Measurements from ENCODE around the gene LMO3. TPM values are rescaled to one million over a fixed set of nuclear protein-coding genes. Genes with fewer than 3 reads are reported as not detected.

Gene LMO3
- total RNA-seq, 1 donor from 2014 or later: 1.5 TPM

- TF ChIP-seq, protein P1, sequence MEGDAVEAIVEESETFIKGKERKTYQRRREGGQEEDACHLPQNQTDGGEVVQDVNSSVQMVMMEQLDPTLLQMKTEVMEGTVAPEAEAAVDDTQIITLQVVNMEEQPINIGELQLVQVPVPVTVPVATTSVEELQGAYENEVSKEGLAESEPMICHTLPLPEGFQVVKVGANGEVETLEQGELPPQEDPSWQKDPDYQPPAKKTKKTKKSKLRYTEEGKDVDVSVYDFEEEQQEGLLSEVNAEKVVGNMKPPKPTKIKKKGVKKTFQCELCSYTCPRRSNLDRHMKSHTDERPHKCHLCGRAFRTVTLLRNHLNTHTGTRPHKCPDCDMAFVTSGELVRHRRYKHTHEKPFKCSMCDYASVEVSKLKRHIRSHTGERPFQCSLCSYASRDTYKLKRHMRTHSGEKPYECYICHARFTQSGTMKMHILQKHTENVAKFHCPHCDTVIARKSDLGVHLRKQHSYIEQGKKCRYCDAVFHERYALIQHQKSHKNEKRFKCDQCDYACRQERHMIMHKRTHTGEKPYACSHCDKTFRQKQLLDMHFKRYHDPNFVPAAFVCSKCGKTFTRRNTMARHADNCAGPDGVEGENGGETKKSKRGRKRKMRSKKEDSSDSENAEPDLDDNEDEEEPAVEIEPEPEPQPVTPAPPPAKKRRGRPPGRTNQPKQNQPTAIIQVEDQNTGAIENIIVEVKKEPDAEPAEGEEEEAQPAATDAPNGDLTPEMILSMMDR (IDR thresholded peaks at IDR 0.05; ENCODE audit: borderline replicate concordance): no peak
- intact Hi-C loops (cut with micrococcal nuclease): no loop called here
- H3K4me3 ChIP-seq: no peak overlapping the region
- H3K36me3 ChIP-seq: no peaks in the 10 kb centered on the region
- no peaks in the 10 kb centered on the region for H3K9me3 ChIP-seq (replicated peaks)
- no peaks in the 10 kb centered on the region for H3K4me1 ChIP-seq
- DNase-seq: no peak
- no peaks in the 10 kb centered on the region for H3K27me3 ChIP-seq (ENCODE audit: low read depth)
- H3K27ac ChIP-seq (replicated peaks): no peak overlapping the region
Measured at GRCh38 chr12:16563504-16563903, 42.5 kb downstream of the LMO3 start.

DNA sequence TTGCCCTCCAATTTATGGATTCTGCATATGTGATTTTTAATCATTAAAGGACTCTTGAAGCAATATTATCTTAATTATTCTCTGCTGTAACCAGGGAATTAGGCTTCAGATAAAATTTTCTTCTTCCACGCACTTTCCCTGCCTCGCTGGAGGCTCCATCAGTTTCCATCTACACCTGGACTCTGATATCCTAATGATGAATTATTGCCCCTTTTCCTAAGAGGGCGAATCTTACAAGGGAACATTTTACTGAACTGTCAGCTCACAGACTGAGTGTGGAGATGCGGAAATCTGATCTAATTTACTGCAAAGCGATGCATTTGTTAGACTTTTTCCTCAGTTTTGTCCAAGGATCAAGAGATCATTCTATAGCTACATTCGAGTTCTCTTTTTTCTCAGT lies 43.0 kb downstream of the LMO3 start:
- Histone ChIP-seq H3K36me3 (no peaks in the 10 kb centered on the region), H3K4me1 (no peaks in the 10 kb centered on the region), H3K9me3 (replicated peaks) (no peaks in the 10 kb centered on the region), H3K27ac (replicated peaks) (no peak overlapping the region), H3K4me3 (no peak overlapping the region), H3K27me3 (ENCODE audit: low read depth) (no peaks in the 10 kb centered on the region)
- no peak for DNase-seq
- intact Hi-C loops (cut with micrococcal nuclease): no loop called here
- TF ChIP-seq, protein P1 (IDR thresholded peaks at IDR 0.05; ENCODE audit: borderline replicate concordance): no peak

DNA sequence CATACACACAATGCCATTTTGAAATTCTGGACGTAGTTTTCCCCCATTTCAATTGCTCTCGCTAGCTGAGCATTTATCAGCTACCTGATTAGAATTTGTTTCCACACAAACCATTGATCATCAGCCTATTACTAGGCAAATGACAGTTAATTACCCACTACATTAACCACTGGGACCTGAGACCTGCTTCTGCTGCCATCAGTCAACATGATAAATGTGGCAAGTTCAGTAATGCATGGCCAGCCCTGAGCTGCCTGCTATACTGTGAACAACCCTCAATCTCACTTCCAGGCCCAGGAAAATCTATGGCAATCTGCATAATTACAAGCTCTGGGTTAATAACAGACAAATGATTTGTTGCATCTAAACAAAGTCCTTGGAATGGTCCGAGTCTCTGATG lies 43.5 kb downstream of the LMO3 start:
- Histone ChIP-seq H3K36me3 (no peaks in the 10 kb centered on the region), H3K27me3 (ENCODE audit: low read depth) (no peaks in the 10 kb centered on the region), H3K9me3 (replicated peaks) (no peaks in the 10 kb centered on the region), H3K27ac (replicated peaks) (no peak overlapping the region), H3K4me3 (no peak overlapping the region), H3K4me1 (no peaks in the 10 kb centered on the region)
- no peak for DNase-seq
- TF ChIP-seq, protein P1 (IDR thresholded peaks at IDR 0.05; ENCODE audit: borderline replicate concordance): no peak
- intact Hi-C loops (cut with micrococcal nuclease): no loop called here

GRCh38 chr12:16560273-16560672 lies 45.7 kb downstream of the LMO3 start:
- TF ChIP-seq, protein P1 (IDR thresholded peaks at IDR 0.05; ENCODE audit: borderline replicate concordance): no peak
- Histone ChIP-seq H3K4me3 (no peak overlapping the region), H3K36me3 (no peaks in the 10 kb centered on the region), H3K27ac (replicated peaks) (no peak overlapping the region), H3K4me1 (no peaks in the 10 kb centered on the region), H3K27me3 (ENCODE audit: low read depth) (no peaks in the 10 kb centered on the region), H3K9me3 (replicated peaks) (no peaks in the 10 kb centered on the region)
- no peak for DNase-seq
- intact Hi-C loops (cut with micrococcal nuclease): no loop called here

DNA sequence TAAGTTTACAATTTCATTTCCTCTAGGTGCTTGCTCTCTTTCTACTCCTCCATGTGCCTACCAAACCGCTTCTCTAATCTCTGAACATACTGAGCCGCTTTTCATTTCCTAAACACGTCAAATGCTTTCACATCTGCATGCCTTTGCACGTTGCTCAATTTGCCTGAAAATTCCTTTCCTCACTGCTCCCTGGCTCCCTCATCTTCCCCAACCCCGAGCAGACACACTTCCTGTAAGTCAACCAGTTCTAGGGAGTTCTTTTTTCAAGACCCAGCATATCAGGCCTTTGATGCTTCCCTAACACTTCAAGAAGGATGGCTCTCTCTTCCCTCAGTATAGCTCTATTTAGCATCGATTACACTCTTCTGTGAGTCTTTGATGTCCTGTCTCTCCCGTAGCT lies 50.3 kb downstream of the LMO3 start:
- intact Hi-C loops (cut with micrococcal nuclease): no loop called here
- no peaks in the 10 kb centered on the region for H3K36me3 ChIP-seq
- no peak for DNase-seq
- H3K4me1 ChIP-seq: no peaks in the 10 kb centered on the region
- TF ChIP-seq, protein P1 (IDR thresholded peaks at IDR 0.05; ENCODE audit: borderline replicate concordance): no peak
- H3K27me3 ChIP-seq (ENCODE audit: low read depth): no peaks in the 10 kb centered on the region
- no peaks in the 10 kb centered on the region for H3K9me3 ChIP-seq (replicated peaks)
- no peak overlapping the region for H3K4me3 ChIP-seq
- H3K27ac ChIP-seq (replicated peaks): no peak overlapping the region

- H3K9me3 ChIP-seq (replicated peaks): no peaks in the 10 kb centered on the region
- no peak overlapping the region for H3K4me3 ChIP-seq
- intact Hi-C loops (cut with micrococcal nuclease): loop anchor here (5.0 kb wide), 1 partner anchor 159 kb away; no protein-coding TSS in a partner anchor
- H3K4me1 ChIP-seq: no peaks in the 10 kb centered on the region
- no peaks in the 10 kb centered on the region for H3K27me3 ChIP-seq (ENCODE audit: low read depth)
- TF ChIP-seq, protein P1 (IDR thresholded peaks at IDR 0.05; ENCODE audit: borderline replicate concordance): no peak
- DNase-seq: no peak
- no peaks in the 10 kb centered on the region for H3K36me3 ChIP-seq
- H3K27ac ChIP-seq (replicated peaks): no peak overlapping the region
Measured at GRCh38 chr12:16553457-16553856, 52.5 kb downstream of the LMO3 start.

Data from left ventricle myocardium inferior (tissue), 1 donor.